Fibroblast of the aortic adventitia (primary cell): ENCODE results near the gene COL4A2. TPM values are rescaled to one million over a fixed set of nuclear protein-coding genes. Genes with fewer than 3 reads are reported as not detected.

Experiments
- DNase-seq: peaks from one replicate; pipeline ENCODE4 v3.0.0-alpha.2; 2010; ENCODE audit warnings: low read depth
- H3K4me3 ChIP-seq: 2 replicates; pipeline ENCODE4 v1.5.1; 2011; ENCODE audit warnings: low read depth, mild to moderate bottlenecking, control low read depth, low read length, moderate library complexity
- CTCF ChIP-seq: IDR thresholded peaks from 2 replicates; pipeline ENCODE4 v1.5.1; 2011; ENCODE audit warnings: mild to moderate bottlenecking, low read length, control low read depth, inconsistent platforms; ENCODE audit not compliant: insufficient read depth
- total RNA-seq: library from RNA; depleted of rRNA; stranded (reverse); fragments of >200 nt; gene quantifications from 2 replicates; pipeline ENCODE4 v1.2.3, GENCODE V29; 2012; ENCODE audit warnings: low replicate concordance

The COL4A2 gene
- total RNA-seq, 1 donor = 53.3 TPM

GRCh38 chr13:110281736-110282135 is 25.3 kb upstream of the COL4A2 start:
- H3K4me3 ChIP-seq = no peak overlapping the region
- no peak for DNase-seq
- TF ChIP-seq CTCF = no peak

- no peak for TF ChIP-seq CTCF
- no peak for DNase-seq
- H3K4me3 ChIP-seq = no peak overlapping the region
Observed at GRCh38 chr13:110282316-110282841, 24.7 kb upstream of the COL4A2 start.

GRCh38 chr13:110283736-110284517 is 23.2 kb upstream of the COL4A2 start:
- DNase-seq = peak; percentile 56
- TF ChIP-seq CTCF = no peak
- no peak overlapping the region for H3K4me3 ChIP-seq

- TF ChIP-seq CTCF = no peak
- H3K4me3 ChIP-seq = no peak overlapping the region
- DNase-seq = no peak
Observed at GRCh38 chr13:110284779-110285484, 22.2 kb upstream of the COL4A2 start.

GRCh38 chr13:110285991-110286832 is 20.9 kb upstream of the COL4A2 start:
- no peak for DNase-seq
- no peak for TF ChIP-seq CTCF
- no peak overlapping the region for H3K4me3 ChIP-seq
